Gastrocnemius medialis (tissue), 4 donors: ENCODE results near the gene SETBP1.

Experiments
- POLR2A ChIP-seq, 2 donors: fragments of 450-650 bp; IDR thresholded peaks; one replicate each; pipeline ENCODE4 v1.6.1; 2017; ENCODE audit warnings: antibody characterized with exemption in 2 of 2, mild to moderate bottlenecking in 2 of 2, moderate library complexity in 2 of 2
- TF ChIP-seq, protein P1 (sequence below), 5 experiments: fragments of 450-650 bp in 3 of 5; fragments of 200-600 bp in 2 of 5; sonication (generic) in 2 of 5; IDR thresholded peaks in 4 of 5; conservative IDR thresholded peaks in 1 of 5; 1 replicate in 4 of 5; 2 replicates in 1 of 5; pipeline ENCODE4 v1.5.1; 2016 to 2019; ENCODE audit warnings: antibody characterized with exemption in 5 of 5, mild to moderate bottlenecking in 3 of 5, moderate library complexity in 3 of 5

DNA sequence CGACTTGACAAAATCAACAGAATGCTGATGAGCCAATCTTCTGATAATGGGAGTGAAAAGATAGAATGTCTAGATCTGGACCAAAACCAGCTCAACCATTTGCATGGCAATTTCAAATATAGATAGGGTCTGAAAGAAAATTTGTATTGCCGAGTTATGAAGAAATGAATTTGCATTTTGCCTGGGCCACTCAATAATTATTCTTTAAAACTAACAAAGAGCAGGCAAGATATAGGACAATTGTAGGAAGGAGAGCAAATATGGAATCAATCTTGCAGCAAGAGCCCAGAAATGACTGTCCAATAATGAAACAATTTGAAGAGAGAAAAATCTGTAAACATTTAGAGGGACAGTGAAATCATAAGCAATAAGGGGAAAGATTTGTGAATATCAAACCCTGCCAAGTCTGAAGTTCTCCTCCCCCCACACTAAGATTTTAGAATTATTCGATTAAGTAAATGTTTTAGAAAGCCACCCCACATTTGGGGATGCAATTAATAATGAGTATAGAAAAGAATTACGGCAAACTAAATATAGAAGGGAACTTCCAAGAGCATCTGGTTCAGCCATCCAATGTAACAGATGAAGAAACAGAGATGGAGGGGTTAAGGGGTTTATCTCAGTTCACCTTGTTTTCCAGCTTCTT is 377.4 kb downstream of the SETBP1 start:
- TF ChIP-seq, protein P1, sequence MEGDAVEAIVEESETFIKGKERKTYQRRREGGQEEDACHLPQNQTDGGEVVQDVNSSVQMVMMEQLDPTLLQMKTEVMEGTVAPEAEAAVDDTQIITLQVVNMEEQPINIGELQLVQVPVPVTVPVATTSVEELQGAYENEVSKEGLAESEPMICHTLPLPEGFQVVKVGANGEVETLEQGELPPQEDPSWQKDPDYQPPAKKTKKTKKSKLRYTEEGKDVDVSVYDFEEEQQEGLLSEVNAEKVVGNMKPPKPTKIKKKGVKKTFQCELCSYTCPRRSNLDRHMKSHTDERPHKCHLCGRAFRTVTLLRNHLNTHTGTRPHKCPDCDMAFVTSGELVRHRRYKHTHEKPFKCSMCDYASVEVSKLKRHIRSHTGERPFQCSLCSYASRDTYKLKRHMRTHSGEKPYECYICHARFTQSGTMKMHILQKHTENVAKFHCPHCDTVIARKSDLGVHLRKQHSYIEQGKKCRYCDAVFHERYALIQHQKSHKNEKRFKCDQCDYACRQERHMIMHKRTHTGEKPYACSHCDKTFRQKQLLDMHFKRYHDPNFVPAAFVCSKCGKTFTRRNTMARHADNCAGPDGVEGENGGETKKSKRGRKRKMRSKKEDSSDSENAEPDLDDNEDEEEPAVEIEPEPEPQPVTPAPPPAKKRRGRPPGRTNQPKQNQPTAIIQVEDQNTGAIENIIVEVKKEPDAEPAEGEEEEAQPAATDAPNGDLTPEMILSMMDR (IDR thresholded peaks at IDR 0.05 in 4 of 5, conservative IDR thresholded peaks at IDR 0.05 in 1 of 5), result no peak
- no peak for TF ChIP-seq POLR2A (IDR thresholded peaks at IDR 0.05)
